Neural progenitor cell (in vitro differentiated cells): Measurements from ENCODE around the gene ACTR1A.

ENCODE experiments used
- EZH2 ChIP-seq: fragments of 200-600 bp; sonication (generic); IDR thresholded peaks from 2 replicates; pipeline ENCODE4 v1.6.1; 2017; ENCODE audit warnings: antibody characterized with exemption, mild to moderate bottlenecking, moderate library complexity
- TF ChIP-seq, protein P1 (sequence below): fragments of 200-600 bp; sonication (generic); IDR thresholded peaks from 2 replicates; pipeline ENCODE4 v1.5.1; 2017; ENCODE audit warnings: antibody characterized with exemption, mild to moderate bottlenecking

DNA sequence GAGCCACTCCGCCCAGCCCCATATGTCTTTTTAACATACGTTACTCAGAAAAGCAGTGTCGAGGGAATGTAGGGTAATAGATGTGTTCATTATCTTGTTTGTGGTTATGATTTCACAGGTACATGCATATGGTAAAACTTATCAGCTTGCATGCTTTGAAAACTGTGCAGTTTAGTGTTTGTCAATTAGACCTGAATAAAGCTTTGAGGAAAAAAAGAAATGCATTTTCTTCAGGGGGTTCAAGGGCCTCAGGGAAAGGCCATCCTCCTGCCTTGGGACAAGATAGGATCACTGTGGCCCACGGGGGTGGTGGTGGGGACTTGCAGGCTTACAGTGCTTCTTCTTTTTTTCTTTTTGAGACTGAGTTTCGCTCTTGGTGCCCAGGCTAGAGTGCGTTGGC lies 35.2 kb downstream of the ACTR1A start:
- TF ChIP-seq, protein P1, sequence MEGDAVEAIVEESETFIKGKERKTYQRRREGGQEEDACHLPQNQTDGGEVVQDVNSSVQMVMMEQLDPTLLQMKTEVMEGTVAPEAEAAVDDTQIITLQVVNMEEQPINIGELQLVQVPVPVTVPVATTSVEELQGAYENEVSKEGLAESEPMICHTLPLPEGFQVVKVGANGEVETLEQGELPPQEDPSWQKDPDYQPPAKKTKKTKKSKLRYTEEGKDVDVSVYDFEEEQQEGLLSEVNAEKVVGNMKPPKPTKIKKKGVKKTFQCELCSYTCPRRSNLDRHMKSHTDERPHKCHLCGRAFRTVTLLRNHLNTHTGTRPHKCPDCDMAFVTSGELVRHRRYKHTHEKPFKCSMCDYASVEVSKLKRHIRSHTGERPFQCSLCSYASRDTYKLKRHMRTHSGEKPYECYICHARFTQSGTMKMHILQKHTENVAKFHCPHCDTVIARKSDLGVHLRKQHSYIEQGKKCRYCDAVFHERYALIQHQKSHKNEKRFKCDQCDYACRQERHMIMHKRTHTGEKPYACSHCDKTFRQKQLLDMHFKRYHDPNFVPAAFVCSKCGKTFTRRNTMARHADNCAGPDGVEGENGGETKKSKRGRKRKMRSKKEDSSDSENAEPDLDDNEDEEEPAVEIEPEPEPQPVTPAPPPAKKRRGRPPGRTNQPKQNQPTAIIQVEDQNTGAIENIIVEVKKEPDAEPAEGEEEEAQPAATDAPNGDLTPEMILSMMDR = no peak
- no peak for TF ChIP-seq EZH2
